HepG2 (cell line): ENCODE data around the gene LRPPRC. TPM values are rescaled to one million over a fixed set of nuclear protein-coding genes. Genes with fewer than 3 reads are reported as not detected.

Experiments used
- ATAC-seq: fragments of 200-7000 bp; cut with Tn5 transposase; 3 replicates; pipeline ENCODE4 v1.9.1; 2020; ENCODE audit warnings: mild to moderate bottlenecking, moderate library complexity
- BruUV-seq: library from RNA; stranded (reverse); fragments of 400-500 nt; replicated peaks from 2 replicates; lab custom pipeline; 2021; lab: Mats Ljungman, UMichigan
- CTCF ChIA-PET: fragments of 300-600 bp; formaldehyde crosslinking; extraction: SDS; loops from one replicate; lab custom pipeline; 2021; ENCODE audit warnings: low total read pairs, inconsistent platforms, low intra/inter-chr PET ratio; lab: Yijun Ruan, JAX
- POLR2A ChIA-PET: fragments of 350-600 bp; sonication (Branson Sonifier 250); formaldehyde crosslinking; loops from one replicate; lab custom pipeline; 2020; ENCODE audit warnings: antibody characterized with exemption, inconsistent platforms; lab: Yijun Ruan, JAX
- DNase-seq: peaks from one replicate; pipeline ENCODE4 v3.0.0-alpha.2; 2015; ENCODE audit warnings: low spot score
- FAIRE-seq: peaks from 3 replicates; lab custom pipeline; 2011; peaks lifted over from hg19 to GRCh38; lab: Jason Lieb, UNC
- H2AFZ ChIP-seq: one replicate; pipeline ENCODE4 v1.6.1; 2011; ENCODE audit warnings: low read length, inconsistent platforms
- H3K27ac ChIP-seq: fragments of 300-600 bp; 3 replicates; pipeline ENCODE4 v1.8.0; 2011; ENCODE audit warnings: mixed run types, mild to moderate bottlenecking, mixed read lengths, low read length, inconsistent platforms; ENCODE audit not compliant: insufficient read depth; ENCODE audit errors: extremely low read length
- H3K27me3 ChIP-seq, 2 experiments: fragments of 200-600 bp in 1 of 2; 2 replicates in 1 of 2; 3 replicates in 1 of 2; pipeline versions ENCODE4 v1.6.0 to v1.8.0; 2011; ENCODE audit warnings: low read length in 2 of 2, mild to moderate bottlenecking in 2 of 2, moderate library complexity in 2 of 2, inconsistent platforms in 1 of 2; ENCODE audit not compliant: insufficient read depth in 2 of 2, control insufficient read depth in 1 of 2
- H3K36me3 ChIP-seq, 2 experiments: fragments of 200-600 bp in 1 of 2; replicated peaks in 1 of 2; 2 replicates in 1 of 2; 3 replicates in 1 of 2; pipeline versions ENCODE4 v1.5.1 to v1.8.0; 2011; ENCODE audit warnings: low read length in 2 of 2, inconsistent platforms in 1 of 2; ENCODE audit not compliant: insufficient read depth in 2 of 2, control insufficient read depth in 1 of 2
- H3K4me1 ChIP-seq: 2 replicates; pipeline ENCODE4 v1.5.1; 2012; ENCODE audit warnings: low read length, inconsistent platforms; ENCODE audit not compliant: insufficient read depth
- H3K4me2 ChIP-seq: 2 replicates; pipeline ENCODE4 v1.6.0; 2011; ENCODE audit warnings: low read depth, low read length, inconsistent platforms
- H3K4me3 ChIP-seq, 3 experiments: fragments of 200-600 bp in 1 of 3; sonication (generic), shearing (Covaris generic) in 1 of 3; replicated peaks in 1 of 3; 2 replicates each; pipeline ENCODE4 v1.5.1; 2011 to 2016; ENCODE audit warnings: low read length in 3 of 3, inconsistent platforms in 2 of 3, low read depth in 2 of 3, mild to moderate bottlenecking in 2 of 3, control low read depth in 1 of 3, mixed read lengths in 1 of 3; ENCODE audit not compliant: insufficient read depth in 1 of 3
- H3K79me2 ChIP-seq: one replicate; pipeline ENCODE4 v1.6.1; 2011; ENCODE audit warnings: low read length, inconsistent platforms; ENCODE audit not compliant: insufficient read depth
- H3K9ac ChIP-seq: 2 replicates; pipeline ENCODE4 v1.6.0; 2011; ENCODE audit warnings: mild to moderate bottlenecking, low read depth, low read length, inconsistent platforms; ENCODE audit not compliant: insufficient read depth
- H3K9me3 ChIP-seq: 2 replicates; pipeline ENCODE4 v1.5.1; 2012; ENCODE audit warnings: mild to moderate bottlenecking, low read length
- H4K20me1 ChIP-seq: 2 replicates; pipeline ENCODE4 v1.6.0; 2011; ENCODE audit warnings: inconsistent platforms, mild to moderate bottlenecking, low read length, moderate library complexity; ENCODE audit not compliant: insufficient read depth
- BRD4 ChIP-seq: sonication (generic); formaldehyde crosslinking; IDR thresholded peaks from 2 replicates; pipeline ENCODE4 v1.4.0; 2020; ENCODE audit warnings: missing genetic modification reagents
- GTF2F1 ChIP-seq: fragments of 150-350 bp; IDR thresholded peaks from 2 replicates; pipeline ENCODE4 v1.6.1; 2014; ENCODE audit warnings: low read length
- MEF2D ChIP-seq: sonication (generic); formaldehyde crosslinking; IDR thresholded peaks from 2 replicates; pipeline ENCODE4 v1.5.1; 2020; ENCODE audit warnings: mild to moderate bottlenecking, missing genetic modification reagents
- ZSCAN5A ChIP-seq: sonication (generic); formaldehyde crosslinking; IDR thresholded peaks from 2 replicates; pipeline ENCODE4 v1.8.0; 2022; ENCODE audit warnings: mild to moderate bottlenecking, missing genetic modification reagents, borderline replicate concordance
- ZXDC ChIP-seq: sonication (generic); formaldehyde crosslinking; IDR thresholded peaks from 2 replicates; pipeline ENCODE4 v1.5.0; 2020; ENCODE audit warnings: mild to moderate bottlenecking, missing genetic modification reagents
- WGBS: methylation state at CpG from one replicate; pipeline ENCODE4 v1.1.6; 2017; ENCODE audit warnings: low lambda C conversion rate; 5-methylcytosine and 5-hydroxymethylcytosine counted together
- in situ Hi-C: cut with HindIII; loops from 2 replicates; pipeline ENCODE4 v1.10.0; 2017; ENCODE audit warnings: low pct_unique_long_range_greater_than_20kb; ENCODE audit not compliant: extremely low pct_ligation_motif_present
- intact Hi-C: fragments of 100-400 bp; cut with micrococcal nuclease; formaldehyde crosslinking; loops from one replicate; pipeline ENCODE4 v1.10.0; 2022; ENCODE audit not compliant: unreplicated experiment
- polyA plus RNA-seq, 8 experiments: library from polyadenylated mRNA; depleted of rRNA in 3 of 8; stranded (reverse) in 7 of 8; unstranded in 1 of 8; fragments of >200 nt; fragmentation: Illumina TruSeq in 4 of 8; extraction: Trizol in 4 of 8; gene quantifications; 2 replicates each; pipeline versions ENCODE4 v1.2.1 to v1.2.3, GENCODE V29; 2011 to 2016; ENCODE audit warnings: low read depth in 4 of 8, missing spikeins in 1 of 8, mixed read lengths in 1 of 8; ENCODE audit not compliant: insufficient read depth in 1 of 8
- total RNA-seq, 5 experiments: library from RNA; depleted of rRNA; stranded (reverse); fragments of >200 nt; fragmentation: Illumina TruSeq; extraction: Trizol; gene quantifications; 2 replicates each; pipeline ENCODE4 v1.2.3, GENCODE V29; 2016; ENCODE audit warnings: low read depth in 1 of 5

The LRPPRC gene
- total and polyA plus RNA-seq, 2 of the 13 experiments (the other 11 are each of a cell fraction or from before 2014, with no cell fraction given), result 117 to 167 TPM

GRCh38 chr2:43941359-43941758, 54.4 kb downstream of the LRPPRC start:
- no peak for TF ChIP-seq ZXDC (CRISPR knock-in tag)
- TF ChIP-seq BRD4, result no peak
- no peak for TF ChIP-seq ZSCAN5A (CRISPR knock-in tag)
- no peak for TF ChIP-seq GTF2F1
- TF ChIP-seq MEF2D (CRISPR knock-in tag), result no peak
- Histone ChIP-seq H3K4me2 (no peak overlapping the region), H3K79me2 (peaks cover 2% of the 10 kb centered on the region), H2AFZ (no peak overlapping the region), H4K20me1 (no peaks in the 10 kb centered on the region; the same call in 1 of the 2 replicates), H3K9ac (no peak overlapping the region), H3K27ac (no peak overlapping the region), H3K4me3 (no peak overlapping the region), H3K27me3 (no peaks in the 10 kb centered on the region), H3K9me3 (no peaks in the 10 kb centered on the region), H3K4me1 (no peaks in the 10 kb centered on the region), H3K36me3 (peaks cover 13 to 73% of the 10 kb centered on the region in 2 experiments)
- DNase-seq, result no peak
- CTCF ChIA-PET, result no interaction called here
- 99% methylated on average over 3 of the region's 3 CpGs for WGBS
- no peak for FAIRE-seq
- POLR2A ChIA-PET, result no interaction called here
- ATAC-seq, result no peak
- BruUV-seq, result no TSS peak
- in situ Hi-C loops, result no loop called here
- intact Hi-C loops, result no loop called here
